VCaP (cell line): ENCODE measurements around the gene ELF4.

Experiments used
- H3K27ac ChIP-seq: fragments of 450-650 bp; 2 replicates; pipeline ENCODE4 v1.5.1; 2017
- CTCF ChIP-seq: fragments of 450-650 bp; conservative IDR thresholded peaks from 2 replicates; pipeline ENCODE4 v1.5.1; 2017; ENCODE audit warnings: mild to moderate bottlenecking, moderate library complexity

The ELF4 gene

GRCh38 chrX:130071611-130072344 lies 38.5 kb downstream of the ELF4 start:
- H3K27ac ChIP-seq, result no peak overlapping the region
- TF ChIP-seq CTCF, result no peak

- no peak for TF ChIP-seq CTCF
- no peak overlapping the region for H3K27ac ChIP-seq
These were observed 43.2 kb downstream of the ELF4 start for GRCh38 chrX:130066975-130067615.

GRCh38 chrX:130060122-130061069 lies 49.9 kb downstream of the ELF4 start:
- TF ChIP-seq CTCF, result peak; percentile 86
- H3K27ac ChIP-seq, result peak overlapping the region; percentile 60; the same call in 1 of the 2 replicates

GRCh38 chrX:130058652-130059051 lies 51.6 kb downstream of the ELF4 start:
- no peak overlapping the region for H3K27ac ChIP-seq
- no peak for TF ChIP-seq CTCF

- TF ChIP-seq CTCF, result no peak
- H3K27ac ChIP-seq, result no peak overlapping the region
These were observed 53.1 kb downstream of the ELF4 start for GRCh38 chrX:130057209-130057608.

- TF ChIP-seq CTCF, result no peak
- no peak overlapping the region for H3K27ac ChIP-seq
These were observed 54.4 kb downstream of the ELF4 start for GRCh38 chrX:130055899-130056298.

GRCh38 chrX:130055103-130055502 lies 55.2 kb downstream of the ELF4 start:
- no peak overlapping the region for H3K27ac ChIP-seq
- no peak for TF ChIP-seq CTCF
